GM21390 (cell line): Measurements from ENCODE around the gene OR2V1.
"Not testable (repeated sequence)": the region's sequence is repeated elsewhere in the genome, so short reads cannot be mapped to it uniquely, and the experiment has no call there.

Experiments used
- ATAC-seq: cut with Tn5 transposase; IDR thresholded peaks from one replicate; pipeline ENCODE4 v1.9.1; 2021; ENCODE audit not compliant: unreplicated experiment

Gene OR2V1

DNA sequence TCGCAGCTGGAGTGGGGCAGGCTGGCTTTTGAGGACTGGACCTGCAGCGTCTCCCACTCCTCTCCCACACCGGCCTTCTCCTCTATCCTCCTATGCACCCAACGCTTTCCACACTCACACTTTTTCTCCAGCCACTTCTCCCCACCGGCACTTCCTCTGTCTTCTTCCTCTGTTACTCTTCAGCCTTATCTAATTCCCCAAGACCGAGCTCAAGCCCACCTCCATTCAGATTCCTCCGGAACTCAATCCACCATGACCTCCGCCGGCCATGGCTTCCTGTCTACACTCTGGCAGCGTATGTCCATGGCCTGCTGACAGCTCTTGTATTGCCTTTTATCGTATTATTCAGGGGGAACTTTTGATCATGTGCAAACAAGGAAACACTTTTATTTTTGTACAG, 545 bp upstream of the OR2V1 start:
- no peak for ATAC-seq

- ATAC-seq = not testable (repeated sequence)
These were observed 888 bp downstream of the OR2V1 start for GRCh38 chr5:181130081-181130480.

GRCh38 chr5:181129601-181130000, 1.4 kb downstream of the OR2V1 start:
- no peak for ATAC-seq

GRCh38 chr5:181127907-181128626, 2.9 kb downstream of the OR2V1 start:
- ATAC-seq = no peak

DNA sequence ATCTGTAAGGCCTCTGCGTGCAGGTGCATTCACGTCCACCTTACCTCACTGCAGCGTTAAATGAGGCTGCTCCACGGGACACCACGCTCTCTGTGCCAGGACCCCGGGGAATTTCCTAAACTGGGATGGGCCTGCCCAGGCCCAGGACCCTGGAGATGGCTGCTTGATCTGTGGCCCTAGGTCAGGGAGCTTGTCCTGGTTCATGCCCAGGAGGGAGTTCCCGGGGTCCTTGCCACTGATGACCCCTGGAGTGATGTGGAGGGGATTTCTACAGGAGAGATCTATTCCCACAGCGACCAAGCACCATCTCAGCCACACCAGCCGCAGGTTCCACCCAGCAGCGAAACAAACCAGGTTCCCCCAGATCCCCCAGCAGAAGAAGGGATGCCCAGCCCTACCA, 3.5 kb downstream of the OR2V1 start:
- no peak for ATAC-seq

- ATAC-seq = no peak
These were observed 4.1 kb downstream of the OR2V1 start for GRCh38 chr5:181126841-181127240.

DNA sequence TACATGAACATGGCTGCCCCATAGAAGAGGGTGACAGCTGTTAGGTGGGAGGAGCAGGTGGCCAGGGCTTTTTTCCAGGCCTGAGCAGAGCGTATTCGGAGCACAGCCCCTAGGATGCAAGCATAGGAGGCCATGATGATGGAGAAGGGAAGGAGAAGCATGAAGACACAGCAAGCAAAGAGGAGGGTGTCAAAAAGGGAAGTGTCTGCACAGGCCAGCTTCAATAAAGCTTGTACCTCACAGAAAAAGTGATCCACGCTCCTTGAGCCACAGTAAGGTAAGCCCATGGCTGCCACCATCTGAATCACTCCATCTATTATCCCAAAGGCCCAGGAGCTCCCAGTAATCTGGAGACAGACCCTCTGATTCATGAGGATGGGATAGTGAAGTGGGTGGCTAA, 6.4 kb downstream of the OR2V1 start:
- ATAC-seq = no peak

GRCh38 chr5:181121675-181122561, 9.1 kb downstream of the OR2V1 start:
- no peak for ATAC-seq

GRCh38 chr5:181120761-181121160, 10.2 kb downstream of the OR2V1 start:
- ATAC-seq = no peak

DNA sequence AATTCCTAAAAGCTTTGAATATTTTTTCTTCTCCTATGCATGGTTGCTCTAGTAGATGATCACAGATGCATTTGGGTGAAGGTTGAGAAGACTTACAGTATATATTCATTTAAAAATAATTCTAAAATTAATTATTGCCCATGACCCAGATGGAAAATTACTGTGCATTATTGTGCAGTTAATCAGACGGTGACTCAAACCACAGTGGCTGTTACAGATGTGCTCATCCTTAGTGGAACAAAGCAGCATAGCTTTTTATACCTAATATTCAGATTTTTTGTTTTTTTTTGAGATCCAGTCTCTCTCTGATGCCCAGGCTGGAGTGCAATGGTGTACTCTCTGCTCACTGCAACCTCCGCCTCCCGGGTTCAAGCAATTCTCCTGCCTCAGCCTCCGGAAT, 10.7 kb downstream of the OR2V1 start:
- no peak for ATAC-seq

GRCh38 chr5:181119105-181119504, 11.9 kb downstream of the OR2V1 start:
- no peak for ATAC-seq

- ATAC-seq = no peak
These were observed 12.6 kb downstream of the OR2V1 start for GRCh38 chr5:181118369-181118768.

- ATAC-seq = no peak
These were observed 15.9 kb downstream of the OR2V1 start for GRCh38 chr5:181114844-181115778.

GRCh38 chr5:181114284-181114843, 16.6 kb downstream of the OR2V1 start:
- ATAC-seq = no peak

GRCh38 chr5:181113572-181113971, 17.4 kb downstream of the OR2V1 start:
- ATAC-seq = not testable (repeated sequence)

- ATAC-seq = no peak
These were observed 18.5 kb downstream of the OR2V1 start for GRCh38 chr5:181112476-181112875.

DNA sequence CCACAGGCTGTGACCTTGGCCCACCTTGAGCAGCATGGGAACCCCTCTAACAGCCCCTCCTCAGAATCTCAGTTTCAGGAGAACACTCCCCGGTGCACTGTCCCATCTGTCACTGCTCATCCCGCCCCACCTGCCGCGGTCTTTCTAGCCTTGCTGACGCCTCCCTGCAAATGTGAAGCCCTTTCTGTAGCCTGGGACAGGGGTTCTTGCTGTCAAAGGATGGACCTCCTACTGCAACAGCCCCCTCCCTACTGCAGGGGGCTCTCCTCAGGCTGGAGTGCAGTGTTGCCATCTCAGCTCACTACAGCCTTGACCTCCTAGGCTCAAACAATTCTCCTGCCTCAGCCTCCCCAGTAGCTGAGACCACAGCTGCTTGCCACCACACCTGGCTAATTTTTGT, 20.0 kb downstream of the OR2V1 start:
- ATAC-seq = no peak

- no peak for ATAC-seq
These were observed 21.4 kb downstream of the OR2V1 start for GRCh38 chr5:181109489-181110013.

GRCh38 chr5:181108578-181109165, 22.3 kb downstream of the OR2V1 start:
- no peak for ATAC-seq

DNA sequence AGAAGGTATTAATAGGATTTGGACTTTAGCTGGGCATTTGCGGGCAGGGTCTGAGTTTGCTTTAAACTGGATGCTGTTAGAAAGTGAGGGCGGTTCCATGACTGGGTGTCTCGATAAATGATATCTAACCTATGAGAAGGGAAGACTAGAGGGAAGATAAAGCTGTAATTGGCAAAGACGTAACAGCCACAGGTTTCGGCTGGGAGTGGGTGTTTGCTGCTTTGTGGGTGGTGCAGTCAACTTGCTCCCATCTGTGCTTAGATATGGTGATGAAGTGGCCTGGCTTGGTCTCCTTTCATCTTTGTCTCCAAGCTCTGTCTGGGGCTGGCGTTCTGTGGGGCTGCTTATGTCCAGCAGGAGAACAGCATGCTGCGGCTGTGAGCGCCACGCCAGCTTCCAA, 23.3 kb downstream of the OR2V1 start:
- no peak for ATAC-seq
